ENCODE measurements around the gene B4GALNT1. TPM values are rescaled to one million over a fixed set of nuclear protein-coding genes. Genes with fewer than 3 reads are reported as not detected.

B4GALNT1 gene
- total and polyA plus RNA-seq, 2 of the 13 experiments (the other 11 are each of a cell fraction or from before 2014, with no cell fraction given): 4.5 to 5.4 TPM

DNA sequence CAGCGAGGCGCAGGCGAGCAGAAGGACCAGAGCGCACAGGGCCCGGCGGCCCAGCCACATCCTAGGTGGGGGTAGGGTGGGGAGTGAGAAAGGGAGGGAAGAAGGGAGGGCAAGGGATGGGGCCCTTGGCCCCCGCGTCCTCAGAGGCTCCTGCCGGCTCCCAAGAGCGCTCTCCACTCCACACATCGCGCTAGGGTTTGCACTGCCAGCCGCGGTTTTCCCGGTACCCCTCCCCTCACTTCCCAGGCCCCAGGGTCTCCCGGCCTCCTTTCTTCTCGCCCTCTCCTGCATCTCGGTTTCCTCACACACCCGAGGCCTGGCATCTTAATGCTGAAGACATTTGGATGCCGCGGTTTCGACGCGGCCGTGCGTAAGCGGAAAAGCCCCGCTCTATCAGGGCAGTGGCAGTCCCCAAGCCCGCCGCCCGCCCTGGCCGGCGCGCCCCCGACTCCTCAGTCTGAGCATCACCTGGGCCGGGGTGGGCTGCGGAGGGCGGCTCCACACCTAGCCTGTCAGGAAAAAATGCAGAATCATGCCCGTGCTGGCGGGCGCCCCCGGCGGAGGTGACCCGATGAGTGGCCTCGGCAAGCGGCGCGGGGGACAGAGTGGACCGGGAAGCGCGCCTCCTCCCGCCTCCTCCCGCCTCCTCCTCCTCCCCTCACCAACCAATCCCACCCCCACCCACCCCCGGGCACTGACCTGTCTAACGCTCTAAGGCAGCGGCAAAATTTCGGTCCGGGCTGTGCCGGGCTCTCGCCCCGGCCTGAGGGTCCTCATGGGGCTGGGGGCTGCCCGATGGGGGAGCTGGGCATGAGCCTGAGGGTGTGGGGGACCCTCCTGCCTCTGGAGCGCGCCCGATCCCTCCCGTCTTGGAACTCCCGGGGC, 686 bp downstream of the B4GALNT1 start:
- no peaks in the 10 kb centered on the region for H3K79me2 ChIP-seq (ENCODE audit: insufficient read depth, low read length)
- ATAC-seq (peak; percentile 75), FAIRE-seq (no peak), DNase-seq (ENCODE audit: low spot score) (no peak)
- H2AFZ ChIP-seq (ENCODE audit: low read length): no peak overlapping the region
- no peaks in the 10 kb centered on the region; a peak in 1 of 5 replicates for H3K27me3 ChIP-seq (ENCODE audit: control insufficient read depth in 1 of 2, insufficient read depth in 2 of 2, low read length in 2 of 2)
- no peaks in the 10 kb centered on the region for H4K20me1 ChIP-seq (ENCODE audit: insufficient read depth, low read length)
- peak overlapping the region; percentile 66 to 77 (median 68) for H3K4me3 ChIP-seq (replicated peaks in 1 of 3; ENCODE audit: insufficient read depth in 1 of 3, low read depth in 2 of 3, low read length in 3 of 3)
- in situ Hi-C loops (cut with HindIII; ENCODE audit: extremely low pct_ligation_motif_present, low pct_unique_long_range_greater_than_20kb) (no loop called here), intact Hi-C loops (cut with micrococcal nuclease; ENCODE audit: unreplicated experiment) (loop anchor here (2.0 kb wide), 2 partner anchors 42 to 60 kb away; partner anchors contain the start of gene PIP4K2C)
- H3K36me3 ChIP-seq (replicated peaks in 1 of 2; ENCODE audit: control insufficient read depth in 1 of 2, insufficient read depth in 2 of 2, low read length in 2 of 2): 0 out of 5 replicates have a peak, but pooled peaks cover 0 to 3% of the 10 kb centered on the region in 2 experiments
- 28% methylated on average over 32 of the region's 67 CpGs for WGBS (ENCODE audit: low lambda C conversion rate)
- H3K4me2 ChIP-seq (ENCODE audit: low read depth, low read length): peak overlapping the region; percentile 87
- CTCF ChIA-PET (ENCODE audit: low intra/inter-chr PET ratio, low total read pairs): interaction anchor here (1.5 to 2.0 kb wide), 2 partner anchors 49 to 61 kb away, joined by 6 to 9 read pairs; partner anchors contain the start of gene OS9
- POLR2A ChIA-PET: interaction anchor here (0.6 to 1.1 kb wide), 5 partner anchors 10 to 115 kb away, joined by 3 to 4 read pairs (median 3); partner anchors contain the start of gene DDIT3
- no peak overlapping the region for H3K27ac ChIP-seq (ENCODE audit: extremely low read length, insufficient read depth, low read length)
- peaks cover 22% of the 10 kb centered on the region for H3K4me1 ChIP-seq (ENCODE audit: insufficient read depth, low read length)
- no peaks in the 10 kb centered on the region for H3K9me3 ChIP-seq (ENCODE audit: low read length)
- H3K9ac ChIP-seq (ENCODE audit: insufficient read depth, low read depth, low read length): peak overlapping the region; percentile 63; the same call in 1 of the 2 replicates
- TSS peak; percentile 47 for BruUV-seq (replicated peaks)
- TF ChIP-seq, protein P1, sequence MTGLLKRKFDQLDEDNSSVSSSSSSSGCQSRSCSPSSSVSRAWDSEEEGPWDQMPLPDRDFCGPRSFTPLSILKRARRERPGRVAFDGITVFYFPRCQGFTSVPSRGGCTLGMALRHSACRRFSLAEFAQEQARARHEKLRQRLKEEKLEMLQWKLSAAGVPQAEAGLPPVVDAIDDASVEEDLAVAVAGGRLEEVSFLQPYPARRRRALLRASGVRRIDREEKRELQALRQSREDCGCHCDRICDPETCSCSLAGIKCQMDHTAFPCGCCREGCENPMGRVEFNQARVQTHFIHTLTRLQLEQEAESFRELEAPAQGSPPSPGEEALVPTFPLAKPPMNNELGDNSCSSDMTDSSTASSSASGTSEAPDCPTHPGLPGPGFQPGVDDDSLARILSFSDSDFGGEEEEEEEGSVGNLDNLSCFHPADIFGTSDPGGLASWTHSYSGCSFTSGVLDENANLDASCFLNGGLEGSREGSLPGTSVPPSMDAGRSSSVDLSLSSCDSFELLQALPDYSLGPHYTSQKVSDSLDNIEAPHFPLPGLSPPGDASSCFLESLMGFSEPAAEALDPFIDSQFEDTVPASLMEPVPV (CRISPR knock-in tag; IDR thresholded peaks at IDR 0.05): peak; percentile 26; the same call in 1 of the 2 replicates
- TF ChIP-seq ZNF296 (CRISPR knock-in tag; conservative IDR thresholded peaks at IDR 0.05) (0 out of 2 replicates have a peak, but pooled peaks have one; percentile 9), ETV5 (CRISPR knock-in tag; IDR thresholded peaks at IDR 0.05; ENCODE audit: borderline replicate concordance) (no peak), STAG1 (CRISPR knock-in tag; IDR thresholded peaks at IDR 0.05) (no peak), PCBP1 (IDR thresholded peaks at IDR 0.05; ENCODE audit: borderline replicate concordance, low read depth, low read length) (peak; percentile 92; the same call in 1 of the 2 replicates), ZNF10 (CRISPR knock-in tag; IDR thresholded peaks at IDR 0.05; ENCODE audit: borderline replicate concordance, low read depth) (no peak), MED1 (CRISPR knock-in tag; IDR thresholded peaks at IDR 0.05) (no peak), ZNF776 (CRISPR knock-in tag; IDR thresholded peaks at IDR 0.05) (peak; percentile 58; the same call in 1 of the 2 replicates), POLR2G (IDR thresholded peaks at IDR 0.05; ENCODE audit: low read depth, low read length) (no peak), TSC22D2 (CRISPR knock-in tag; IDR thresholded peaks at IDR 0.05; ENCODE audit: borderline replicate concordance) (no peak), ZNF709 (CRISPR knock-in tag; IDR thresholded peaks at IDR 0.05) (no peak)
- TF ChIP-seq, protein P2, sequence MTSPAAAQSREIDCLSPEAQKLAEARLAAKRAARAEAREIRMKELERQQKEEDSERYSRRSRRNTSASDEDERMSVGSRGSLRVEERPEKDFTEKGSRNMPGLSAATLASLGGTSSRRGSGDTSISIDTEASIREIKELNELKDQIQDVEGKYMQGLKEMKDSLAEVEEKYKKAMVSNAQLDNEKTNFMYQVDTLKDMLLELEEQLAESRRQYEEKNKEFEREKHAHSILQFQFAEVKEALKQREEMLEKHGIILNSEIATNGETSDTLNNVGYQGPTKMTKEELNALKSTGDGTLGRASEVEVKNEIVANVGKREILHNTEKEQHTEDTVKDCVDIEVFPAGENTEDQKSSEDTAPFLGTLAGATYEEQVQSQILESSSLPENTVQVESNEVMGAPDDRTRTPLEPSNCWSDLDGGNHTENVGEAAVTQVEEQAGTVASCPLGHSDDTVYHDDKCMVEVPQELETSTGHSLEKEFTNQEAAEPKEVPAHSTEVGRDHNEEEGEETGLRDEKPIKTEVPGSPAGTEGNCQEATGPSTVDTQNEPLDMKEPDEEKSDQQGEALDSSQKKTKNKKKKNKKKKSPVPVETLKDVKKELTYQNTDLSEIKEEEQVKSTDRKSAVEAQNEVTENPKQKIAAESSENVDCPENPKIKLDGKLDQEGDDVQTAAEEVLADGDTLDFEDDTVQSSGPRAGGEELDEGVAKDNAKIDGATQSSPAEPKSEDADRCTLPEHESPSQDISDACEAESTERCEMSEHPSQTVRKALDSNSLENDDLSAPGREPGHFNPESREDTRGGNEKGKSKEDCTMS (CRISPR knock-in tag; conservative IDR thresholded peaks at IDR 0.05): no peak
- TF ChIP-seq, protein P3, sequence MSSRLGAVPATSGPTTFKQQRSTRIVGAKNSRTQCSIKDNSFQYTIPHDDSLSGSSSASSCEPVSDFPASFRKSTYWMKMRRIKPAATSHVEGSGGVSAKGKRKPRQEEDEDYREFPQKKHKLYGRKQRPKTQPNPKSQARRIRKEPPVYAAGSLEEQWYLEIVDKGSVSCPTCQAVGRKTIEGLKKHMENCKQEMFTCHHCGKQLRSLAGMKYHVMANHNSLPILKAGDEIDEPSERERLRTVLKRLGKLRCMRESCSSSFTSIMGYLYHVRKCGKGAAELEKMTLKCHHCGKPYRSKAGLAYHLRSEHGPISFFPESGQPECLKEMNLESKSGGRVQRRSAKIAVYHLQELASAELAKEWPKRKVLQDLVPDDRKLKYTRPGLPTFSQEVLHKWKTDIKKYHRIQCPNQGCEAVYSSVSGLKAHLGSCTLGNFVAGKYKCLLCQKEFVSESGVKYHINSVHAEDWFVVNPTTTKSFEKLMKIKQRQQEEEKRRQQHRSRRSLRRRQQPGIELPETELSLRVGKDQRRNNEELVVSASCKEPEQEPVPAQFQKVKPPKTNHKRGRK (CRISPR knock-in tag; IDR thresholded peaks at IDR 0.05): no peak
